ENCODE measurements around the gene NIT1. TPM values are rescaled to one million over a fixed set of nuclear protein-coding genes. Genes with fewer than 3 reads are reported as not detected.

Gene NIT1
- total RNA-seq, 1 donor from 2014 or later: 48.2 TPM

GRCh38 chr1:161132410-161133219 is 14.7 kb downstream of the NIT1 start, which contains the start of gene DEDD:
TSS of gene DEDD (minus strand) at chr1:161132667. CDS start at chr1:161124462, 8,205 bp downstream.
- no peaks in the 10 kb centered on the region for H3K9me3 Mint-ChIP-seq
- no peaks in the 10 kb centered on the region for H3K27me3 Mint-ChIP-seq
- H3K4me3 Mint-ChIP-seq: no peak within 1 kb of the TSS
- DNase-seq: peak; percentile 96
- peaks cover 44% of the 10 kb centered on the region for H3K4me1 Mint-ChIP-seq
- peaks cover 32% of the 10 kb centered on the region for H3K36me3 Mint-ChIP-seq (ENCODE audit: low read depth)
- no peak within 1 kb of the TSS for H3K27ac Mint-ChIP-seq
- intact Hi-C loops (cut with micrococcal nuclease): loop anchor here (1.0 to 5.0 kb wide), 5 partner anchors 13 to 70 kb away; partner anchors contain the start of genes ARHGAP30, NDUFS2, PPOX and UFC1

DNA sequence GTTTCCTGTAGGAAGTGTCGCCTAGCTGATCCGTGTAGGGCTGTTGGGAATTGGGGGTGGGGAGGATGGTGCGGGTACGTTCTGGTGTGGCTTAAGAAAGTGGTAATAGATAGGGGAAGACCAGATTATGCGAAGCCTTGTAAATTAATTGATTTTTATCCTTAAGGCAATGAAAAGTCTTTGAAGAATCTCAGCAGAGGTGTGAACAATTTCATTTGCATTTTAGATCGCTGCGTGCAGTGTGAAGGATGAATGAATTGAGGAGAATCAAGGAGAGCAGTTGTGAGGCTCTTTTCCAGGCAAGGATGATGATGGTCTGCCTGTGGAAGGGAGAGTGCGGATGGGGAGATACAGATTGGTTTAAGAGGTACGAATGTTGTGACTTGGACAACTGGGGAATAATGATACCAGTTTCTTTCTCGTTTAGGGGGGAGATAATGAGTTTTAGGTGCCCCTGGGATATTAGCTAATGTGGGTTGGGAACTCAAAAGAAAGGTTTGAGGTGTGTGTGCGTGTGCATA is 15.4 kb downstream of the NIT1 start:
- no peaks in the 10 kb centered on the region for H3K9me3 Mint-ChIP-seq
- intact Hi-C loops (cut with micrococcal nuclease): loop anchor here (2.0 to 5.0 kb wide), 2 partner anchors 66 to 70 kb away; partner anchors contain the start of genes ARHGAP30 and NDUFS2
- H3K4me3 Mint-ChIP-seq: no peak overlapping the region
- no peaks in the 10 kb centered on the region for H3K27me3 Mint-ChIP-seq
- peaks cover 38% of the 10 kb centered on the region for H3K4me1 Mint-ChIP-seq
- H3K36me3 Mint-ChIP-seq (ENCODE audit: low read depth): peaks cover 28% of the 10 kb centered on the region
- DNase-seq: no peak
- no peak overlapping the region for H3K27ac Mint-ChIP-seq

DNA sequence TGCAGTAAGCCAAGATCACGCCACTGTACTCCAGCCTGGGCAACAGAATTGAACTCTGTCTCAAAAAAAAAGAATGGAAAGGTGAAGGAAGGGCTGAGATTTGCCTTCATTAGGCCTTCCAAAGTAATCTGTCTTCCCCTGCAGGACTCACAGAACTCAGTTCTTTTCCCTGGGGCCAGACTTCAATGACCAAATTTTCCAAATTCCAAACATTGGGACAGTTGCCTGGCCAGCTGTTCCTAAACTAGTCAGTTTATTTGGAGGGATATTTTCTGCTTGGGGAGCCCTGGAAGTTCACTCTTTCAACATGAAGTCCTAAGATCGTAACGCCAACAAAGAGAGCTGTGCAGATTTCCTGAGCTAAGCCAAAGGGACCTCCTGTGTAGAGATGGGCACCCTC is 20.0 kb downstream of the NIT1 start:
- H3K9me3 Mint-ChIP-seq: no peaks in the 10 kb centered on the region
- no peaks in the 10 kb centered on the region for H3K27me3 Mint-ChIP-seq
- intact Hi-C loops (cut with micrococcal nuclease): no loop called here
- no peak overlapping the region for H3K27ac Mint-ChIP-seq
- no peak for DNase-seq
- no peak overlapping the region for H3K4me3 Mint-ChIP-seq
- H3K4me1 Mint-ChIP-seq: peaks cover 9% of the 10 kb centered on the region
- peaks cover 7% of the 10 kb centered on the region for H3K36me3 Mint-ChIP-seq (ENCODE audit: low read depth)

- Mint-ChIP-seq H3K36me3 (ENCODE audit: low read depth) (peaks cover 7% of the 10 kb centered on the region), H3K27me3 (no peaks in the 10 kb centered on the region), H3K4me1 (peaks cover 9% of the 10 kb centered on the region), H3K4me3 (no peak overlapping the region), H3K27ac (peak overlapping the region; percentile 19), H3K9me3 (no peaks in the 10 kb centered on the region)
- no peak for DNase-seq
- intact Hi-C loops (cut with micrococcal nuclease): no loop called here
These were observed 20.5 kb downstream of the NIT1 start for GRCh38 chr1:161138431-161138830.

- no peaks in the 10 kb centered on the region for H3K9me3 Mint-ChIP-seq
- peaks cover 9% of the 10 kb centered on the region for H3K4me1 Mint-ChIP-seq
- H3K27ac Mint-ChIP-seq: no peak overlapping the region
- DNase-seq: peak; percentile 84
- H3K4me3 Mint-ChIP-seq: no peak overlapping the region
- H3K27me3 Mint-ChIP-seq: no peaks in the 10 kb centered on the region
- peaks cover 7% of the 10 kb centered on the region for H3K36me3 Mint-ChIP-seq (ENCODE audit: low read depth)
- intact Hi-C loops (cut with micrococcal nuclease): no loop called here
These were observed 21.9 kb downstream of the NIT1 start for GRCh38 chr1:161139766-161140165.

DNA sequence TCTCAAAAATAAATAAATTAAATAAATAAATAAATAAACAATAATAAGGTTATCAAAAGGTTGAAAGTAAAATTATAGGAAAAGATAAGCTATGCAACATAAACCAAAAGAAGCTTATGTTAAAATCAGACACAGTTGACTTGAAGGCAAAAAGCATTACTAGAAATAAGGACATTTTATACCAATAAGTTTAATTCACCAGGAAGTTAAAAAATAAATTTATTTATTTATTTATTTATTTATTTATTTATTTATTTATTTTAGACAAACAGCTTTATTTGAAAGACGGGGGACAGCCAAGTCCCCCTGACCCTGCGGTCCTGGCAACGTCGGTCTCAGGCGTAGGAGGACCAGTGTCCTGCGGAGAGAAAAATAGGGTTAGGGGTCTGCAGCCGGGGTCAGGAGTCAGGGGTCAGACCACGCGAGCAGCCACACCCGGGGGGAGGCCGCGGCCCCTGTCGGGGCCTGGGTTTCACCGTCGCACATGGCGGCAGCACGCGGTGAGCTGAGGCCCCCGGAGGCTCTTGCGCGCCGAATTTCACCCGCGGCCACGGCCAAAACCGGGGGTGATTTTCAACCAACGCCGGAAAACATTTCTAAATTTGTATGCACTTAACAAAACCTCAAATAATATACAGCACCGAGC is 23.0 kb downstream of the NIT1 start:
- intact Hi-C loops (cut with micrococcal nuclease): no loop called here
- Mint-ChIP-seq H3K9me3 (no peaks in the 10 kb centered on the region), H3K27me3 (no peaks in the 10 kb centered on the region), H3K36me3 (ENCODE audit: low read depth) (peaks cover 3% of the 10 kb centered on the region), H3K27ac (no peak overlapping the region), H3K4me1 (peaks cover 5% of the 10 kb centered on the region), H3K4me3 (no peak overlapping the region)
- DNase-seq: no peak

GRCh38 chr1:161145832-161146231 is 27.9 kb downstream of the NIT1 start:
- no peak for DNase-seq
- Mint-ChIP-seq H3K9me3 (no peaks in the 10 kb centered on the region), H3K4me3 (no peak overlapping the region), H3K36me3 (ENCODE audit: low read depth) (no peaks in the 10 kb centered on the region), H3K4me1 (no peaks in the 10 kb centered on the region), H3K27me3 (no peaks in the 10 kb centered on the region), H3K27ac (no peak overlapping the region)
- intact Hi-C loops (cut with micrococcal nuclease): no loop called here

DNA sequence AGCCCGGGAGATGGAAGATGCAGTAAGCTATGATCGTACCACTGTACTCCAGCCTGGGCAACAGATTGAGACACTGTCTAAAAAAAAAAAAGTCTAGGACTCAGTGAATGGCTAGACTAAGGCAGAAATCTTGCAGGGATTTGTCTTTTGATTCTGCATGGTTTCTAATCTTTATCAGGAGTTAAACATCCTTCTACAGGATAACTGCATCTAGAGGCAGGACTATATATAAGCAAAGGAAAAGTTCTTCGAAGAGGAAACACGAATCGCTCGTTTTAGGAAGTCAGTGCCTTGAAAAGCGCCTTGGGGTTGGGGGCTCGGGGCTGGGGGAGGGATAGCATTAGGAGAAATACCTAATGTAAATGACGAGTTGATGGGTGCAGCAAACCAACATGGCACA is 35.3 kb downstream of the NIT1 start:
- no peaks in the 10 kb centered on the region for H3K9me3 Mint-ChIP-seq
- H3K36me3 Mint-ChIP-seq (ENCODE audit: low read depth): peaks cover 15% of the 10 kb centered on the region
- no peaks in the 10 kb centered on the region for H3K27me3 Mint-ChIP-seq
- peaks cover 16% of the 10 kb centered on the region for H3K4me1 Mint-ChIP-seq
- H3K4me3 Mint-ChIP-seq: peak overlapping the region; percentile 97
- peak overlapping the region; percentile 100 for H3K27ac Mint-ChIP-seq
- intact Hi-C loops (cut with micrococcal nuclease): loop anchor here (1.0 to 5.0 kb wide), 4 partner anchors 13 to 85 kb away; partner anchors contain the start of genes DEDD, NIT1, PFDN2 and PPOX
- no peak for DNase-seq

DNA sequence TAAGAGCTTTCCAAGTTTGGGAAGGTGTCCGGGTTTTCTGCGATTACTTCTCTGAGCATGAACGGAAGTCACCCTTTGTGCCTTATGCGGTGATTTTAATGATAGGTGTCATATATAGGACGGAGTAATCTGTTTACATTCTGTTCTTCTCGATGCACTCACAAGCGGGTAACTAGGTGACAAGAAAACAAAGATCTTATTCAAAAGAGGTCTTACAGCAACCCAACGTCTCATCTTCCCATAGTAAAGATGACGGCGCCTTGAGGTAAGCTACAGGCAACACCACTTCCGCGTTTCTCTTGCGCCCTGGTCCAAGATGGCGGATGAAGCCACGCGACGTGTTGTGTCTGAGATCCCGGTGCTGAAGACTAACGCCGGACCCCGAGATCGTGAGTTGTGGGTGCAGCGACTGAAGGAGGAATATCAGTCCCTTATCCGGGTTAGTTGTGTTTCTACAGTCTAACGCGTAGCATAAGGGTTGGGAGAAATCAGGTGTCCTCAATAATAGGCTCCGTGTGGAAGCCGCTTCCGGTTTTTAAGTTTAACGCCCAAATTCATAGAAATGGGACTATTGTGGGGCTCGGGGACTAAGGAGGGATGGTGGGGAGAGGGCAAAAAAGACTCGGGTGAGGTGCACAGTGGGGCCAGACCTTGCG is 35.9 kb downstream of the NIT1 start, which contains the start of gene UFC1:
Gene UFC1 (plus strand): TSS at position 297 of the 656 bp plus-strand sequence. CDS start 20 bp downstream, at position 317.
- DNase-seq: peak; percentile 95
- H3K36me3 Mint-ChIP-seq (ENCODE audit: low read depth): peaks cover 19% of the 10 kb centered on the region
- no peaks in the 10 kb centered on the region for H3K9me3 Mint-ChIP-seq
- H3K4me3 Mint-ChIP-seq: peak within 1 kb of the TSS; percentile 97
- peaks cover 22% of the 10 kb centered on the region for H3K4me1 Mint-ChIP-seq
- H3K27ac Mint-ChIP-seq: peak within 1 kb of the TSS; percentile 100
- intact Hi-C loops (cut with micrococcal nuclease): loop anchor here (1.0 to 5.0 kb wide), 4 partner anchors 12 to 86 kb away; partner anchors contain the start of genes DEDD, NIT1, PFDN2 and PPOX
- no peaks in the 10 kb centered on the region for H3K27me3 Mint-ChIP-seq

DNA sequence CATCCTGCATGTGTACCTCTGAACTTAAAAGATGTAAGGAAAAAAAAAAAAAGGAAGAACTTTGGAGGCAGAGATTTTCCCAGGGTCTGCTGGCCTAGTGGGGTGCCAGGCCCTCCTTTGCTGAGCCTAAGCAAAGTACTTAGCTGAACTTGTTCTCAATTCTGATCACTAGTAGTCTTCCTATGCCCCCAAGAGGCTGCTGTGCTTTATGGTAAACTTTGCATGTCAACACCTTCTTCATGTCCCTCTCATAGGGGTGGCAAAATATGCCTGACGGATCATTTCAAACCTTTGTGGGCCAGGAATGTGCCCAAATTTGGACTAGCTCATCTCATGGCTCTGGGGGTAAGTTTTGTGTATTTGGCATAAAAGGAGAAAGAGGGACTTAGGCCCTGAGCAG is 40.0 kb downstream of the NIT1 start:
- H3K4me1 Mint-ChIP-seq: peaks cover 47% of the 10 kb centered on the region
- DNase-seq: no peak
- peaks cover 43% of the 10 kb centered on the region for H3K36me3 Mint-ChIP-seq (ENCODE audit: low read depth)
- peak overlapping the region; percentile 7 for H3K4me3 Mint-ChIP-seq
- intact Hi-C loops (cut with micrococcal nuclease): loop anchor here (2.0 kb wide), 1 partner anchor 19 kb away; the partner anchor contains the start of gene B4GALT3
- H3K9me3 Mint-ChIP-seq: no peaks in the 10 kb centered on the region
- no peaks in the 10 kb centered on the region for H3K27me3 Mint-ChIP-seq
- peak overlapping the region; percentile 7 for H3K27ac Mint-ChIP-seq

GRCh38 chr1:161158316-161159010 is 40.6 kb downstream of the NIT1 start:
- H3K4me1 Mint-ChIP-seq: peaks cover 50% of the 10 kb centered on the region
- H3K36me3 Mint-ChIP-seq (ENCODE audit: low read depth): peaks cover 49% of the 10 kb centered on the region
- intact Hi-C loops (cut with micrococcal nuclease): loop anchor here (2.0 kb wide), 1 partner anchor 18 kb away; the partner anchor contains the start of gene B4GALT3

GRCh38 chr1:161159087-161159912 is 41.4 kb downstream of the NIT1 start, which contains the start of gene USP21:
TSS of gene USP21 (plus strand) at chr1:161159500. CDS start at chr1:161160641, 1,141 bp downstream.
- peak within 1 kb of the TSS; percentile 93 for H3K27ac Mint-ChIP-seq
- no peaks in the 10 kb centered on the region for H3K9me3 Mint-ChIP-seq
- intact Hi-C loops (cut with micrococcal nuclease): loop anchor here (2.0 kb wide), 1 partner anchor 18 kb away; the partner anchor contains the start of gene B4GALT3
- peaks cover 51% of the 10 kb centered on the region for H3K4me1 Mint-ChIP-seq
- peak; percentile 98 for DNase-seq
- H3K4me3 Mint-ChIP-seq: peak within 1 kb of the TSS; percentile 91
- H3K36me3 Mint-ChIP-seq (ENCODE audit: low read depth): peaks cover 56% of the 10 kb centered on the region
- no peaks in the 10 kb centered on the region for H3K27me3 Mint-ChIP-seq

More at GRCh38 chr1:161158316-161159010, 40.6 kb downstream of the NIT1 start:
- peak overlapping the region; percentile 91 for H3K4me3 Mint-ChIP-seq
- no peaks in the 10 kb centered on the region for H3K9me3 Mint-ChIP-seq
- H3K27me3 Mint-ChIP-seq: no peaks in the 10 kb centered on the region
- peak overlapping the region; percentile 93 for H3K27ac Mint-ChIP-seq
- peak; percentile 68 for DNase-seq
